HepG2 (cell line): Measurements from ENCODE around the gene BANP. TPM values are rescaled to one million over a fixed set of nuclear protein-coding genes. Genes with fewer than 3 reads are reported as not detected.

ENCODE experiments used
- ATAC-seq: fragments of 200-7000 bp; cut with Tn5 transposase; 3 replicates; pipeline ENCODE4 v1.9.1; 2020; ENCODE audit warnings: mild to moderate bottlenecking, moderate library complexity
- BruUV-seq: library from RNA; stranded (reverse); fragments of 400-500 nt; replicated peaks from 2 replicates; lab custom pipeline; 2021; lab: Mats Ljungman, UMichigan
- CTCF ChIA-PET: fragments of 300-600 bp; formaldehyde crosslinking; extraction: SDS; loops from one replicate; lab custom pipeline; 2021; ENCODE audit warnings: low total read pairs, inconsistent platforms, low intra/inter-chr PET ratio; lab: Yijun Ruan, JAX
- POLR2A ChIA-PET: fragments of 350-600 bp; sonication (Branson Sonifier 250); formaldehyde crosslinking; loops from one replicate; lab custom pipeline; 2020; ENCODE audit warnings: antibody characterized with exemption, inconsistent platforms; lab: Yijun Ruan, JAX
- DNase-seq: peaks from one replicate; pipeline ENCODE4 v3.0.0-alpha.2; 2015; ENCODE audit warnings: low spot score
- FAIRE-seq: peaks from 3 replicates; lab custom pipeline; 2011; peaks lifted over from hg19 to GRCh38; lab: Jason Lieb, UNC
- H2AFZ ChIP-seq: one replicate; pipeline ENCODE4 v1.6.1; 2011; ENCODE audit warnings: low read length, inconsistent platforms
- H3K27ac ChIP-seq: fragments of 300-600 bp; 3 replicates; pipeline ENCODE4 v1.8.0; 2011; ENCODE audit warnings: mixed run types, mild to moderate bottlenecking, mixed read lengths, low read length, inconsistent platforms; ENCODE audit not compliant: insufficient read depth; ENCODE audit errors: extremely low read length
- H3K27me3 ChIP-seq, 2 experiments: fragments of 200-600 bp in 1 of 2; 2 replicates in 1 of 2; 3 replicates in 1 of 2; pipeline versions ENCODE4 v1.6.0 to v1.8.0; 2011; ENCODE audit warnings: low read length in 2 of 2, mild to moderate bottlenecking in 2 of 2, moderate library complexity in 2 of 2, inconsistent platforms in 1 of 2; ENCODE audit not compliant: insufficient read depth in 2 of 2, control insufficient read depth in 1 of 2
- H3K36me3 ChIP-seq, 2 experiments: fragments of 200-600 bp in 1 of 2; replicated peaks in 1 of 2; 2 replicates in 1 of 2; 3 replicates in 1 of 2; pipeline versions ENCODE4 v1.5.1 to v1.8.0; 2011; ENCODE audit warnings: low read length in 2 of 2, inconsistent platforms in 1 of 2; ENCODE audit not compliant: insufficient read depth in 2 of 2, control insufficient read depth in 1 of 2
- H3K4me1 ChIP-seq: 2 replicates; pipeline ENCODE4 v1.5.1; 2012; ENCODE audit warnings: low read length, inconsistent platforms; ENCODE audit not compliant: insufficient read depth
- H3K4me2 ChIP-seq: 2 replicates; pipeline ENCODE4 v1.6.0; 2011; ENCODE audit warnings: low read depth, low read length, inconsistent platforms
- H3K4me3 ChIP-seq, 3 experiments: fragments of 200-600 bp in 1 of 3; sonication (generic), shearing (Covaris generic) in 1 of 3; replicated peaks in 1 of 3; 2 replicates each; pipeline ENCODE4 v1.5.1; 2011 to 2016; ENCODE audit warnings: low read length in 3 of 3, inconsistent platforms in 2 of 3, low read depth in 2 of 3, mild to moderate bottlenecking in 2 of 3, control low read depth in 1 of 3, mixed read lengths in 1 of 3; ENCODE audit not compliant: insufficient read depth in 1 of 3
- H3K79me2 ChIP-seq: one replicate; pipeline ENCODE4 v1.6.1; 2011; ENCODE audit warnings: low read length, inconsistent platforms; ENCODE audit not compliant: insufficient read depth
- H3K9ac ChIP-seq: 2 replicates; pipeline ENCODE4 v1.6.0; 2011; ENCODE audit warnings: mild to moderate bottlenecking, low read depth, low read length, inconsistent platforms; ENCODE audit not compliant: insufficient read depth
- H3K9me3 ChIP-seq: 2 replicates; pipeline ENCODE4 v1.5.1; 2012; ENCODE audit warnings: mild to moderate bottlenecking, low read length
- H4K20me1 ChIP-seq: 2 replicates; pipeline ENCODE4 v1.6.0; 2011; ENCODE audit warnings: inconsistent platforms, mild to moderate bottlenecking, low read length, moderate library complexity; ENCODE audit not compliant: insufficient read depth
- GTF3A ChIP-seq: sonication (generic); formaldehyde crosslinking; conservative IDR thresholded peaks from 2 replicates; pipeline ENCODE4 v1.4.0; 2020; ENCODE audit warnings: mild to moderate bottlenecking, missing genetic modification reagents
- HNF4G ChIP-seq, 2 experiments: sonication (generic) in 1 of 2; formaldehyde crosslinking in 1 of 2; IDR thresholded peaks; 2 replicates each; pipeline versions ENCODE4 v1.4.0 to v1.6.1; 2011 to 2020; ENCODE audit warnings: borderline replicate concordance in 2 of 2, low read depth in 2 of 2, mild to moderate bottlenecking in 2 of 2, low read length in 1 of 2, missing genetic modification reagents in 1 of 2, moderate library complexity in 1 of 2
- HNRNPL ChIP-seq: fragments of 200-400 bp; formaldehyde crosslinking; IDR thresholded peaks from 2 replicates; pipeline ENCODE4 v1.6.1; 2017; ENCODE audit warnings: mild to moderate bottlenecking, low read depth, low read length
- LCORL ChIP-seq, 2 experiments: fragments of 450-650 bp in 1 of 2; sonication (generic) in 1 of 2; formaldehyde crosslinking in 1 of 2; IDR thresholded peaks; 2 replicates each; pipeline versions ENCODE4 v1.5.0 to v1.6.1; 2017 to 2020; ENCODE audit warnings: antibody characterized with exemption in 1 of 2, missing genetic modification reagents in 1 of 2
- NONO ChIP-seq, 2 experiments: fragments of 450-650 bp in 1 of 2; sonication (generic) in 1 of 2; formaldehyde crosslinking in 1 of 2; IDR thresholded peaks in 1 of 2; conservative IDR thresholded peaks in 1 of 2; 2 replicates each; pipeline versions ENCODE4 v1.6.1 to v1.8.0; 2017 to 2022; ENCODE audit warnings: mild to moderate bottlenecking in 1 of 2, missing genetic modification reagents in 1 of 2, moderate library complexity in 1 of 2
- NR2F6 ChIP-seq, 2 experiments: IDR thresholded peaks; 2 replicates each; pipeline ENCODE4 v1.6.1; 2016; ENCODE audit warnings: antibody characterized with exemption in 1 of 2, mild to moderate bottlenecking in 1 of 2
- SSRP1 ChIP-seq: IDR thresholded peaks from 2 replicates; pipeline ENCODE4 v1.6.1; 2016; ENCODE audit warnings: control low read depth
- TRAFD1 ChIP-seq: sonication (generic); formaldehyde crosslinking; IDR thresholded peaks from 2 replicates; pipeline ENCODE4 v1.5.1; 2020; ENCODE audit warnings: missing genetic modification reagents, mild to moderate bottlenecking, borderline replicate concordance
- ZBTB33 ChIP-seq: sonication (generic); formaldehyde crosslinking; IDR thresholded peaks from 2 replicates; pipeline ENCODE4 v1.4.0; 2020; ENCODE audit warnings: missing genetic modification reagents
- WGBS: methylation state at CpG from one replicate; pipeline ENCODE4 v1.1.6; 2017; ENCODE audit warnings: low lambda C conversion rate; 5-methylcytosine and 5-hydroxymethylcytosine counted together
- in situ Hi-C: cut with HindIII; loops from 2 replicates; pipeline ENCODE4 v1.10.0; 2017; ENCODE audit warnings: low pct_unique_long_range_greater_than_20kb; ENCODE audit not compliant: extremely low pct_ligation_motif_present
- intact Hi-C: fragments of 100-400 bp; cut with micrococcal nuclease; formaldehyde crosslinking; loops from one replicate; pipeline ENCODE4 v1.10.0; 2022; ENCODE audit not compliant: unreplicated experiment
- polyA plus RNA-seq, 8 experiments: library from polyadenylated mRNA; depleted of rRNA in 3 of 8; stranded (reverse) in 7 of 8; unstranded in 1 of 8; fragments of >200 nt; fragmentation: Illumina TruSeq in 4 of 8; extraction: Trizol in 4 of 8; gene quantifications; 2 replicates each; pipeline versions ENCODE4 v1.2.1 to v1.2.3, GENCODE V29; 2011 to 2016; ENCODE audit warnings: low read depth in 4 of 8, missing spikeins in 1 of 8, mixed read lengths in 1 of 8; ENCODE audit not compliant: insufficient read depth in 1 of 8
- total RNA-seq, 5 experiments: library from RNA; depleted of rRNA; stranded (reverse); fragments of >200 nt; fragmentation: Illumina TruSeq; extraction: Trizol; gene quantifications; 2 replicates each; pipeline ENCODE4 v1.2.3, GENCODE V29; 2016; ENCODE audit warnings: low read depth in 1 of 5
- TF ChIP-seq, protein P1 (sequence below): sonication (generic); formaldehyde crosslinking; IDR thresholded peaks from 2 replicates; pipeline ENCODE4 v1.5.1; 2020; ENCODE audit warnings: missing genetic modification reagents, mild to moderate bottlenecking, borderline replicate concordance
- TF ChIP-seq, protein P2 (sequence below): sonication (generic); formaldehyde crosslinking; IDR thresholded peaks from 2 replicates; pipeline ENCODE4 v1.8.1; 2023; ENCODE audit warnings: mild to moderate bottlenecking, missing genetic modification reagents
- TF ChIP-seq, protein P3 (sequence below): IDR thresholded peaks from 2 replicates; pipeline ENCODE4 v1.6.1; 2016; ENCODE audit warnings: mild to moderate bottlenecking, missing biosample characterization, missing genetic modification reagents

The BANP gene
- total and polyA plus RNA-seq, 2 of the 13 experiments (the other 11 are each of a cell fraction or from before 2014, with no cell fraction given) = 20.2 to 23.8 TPM

DNA sequence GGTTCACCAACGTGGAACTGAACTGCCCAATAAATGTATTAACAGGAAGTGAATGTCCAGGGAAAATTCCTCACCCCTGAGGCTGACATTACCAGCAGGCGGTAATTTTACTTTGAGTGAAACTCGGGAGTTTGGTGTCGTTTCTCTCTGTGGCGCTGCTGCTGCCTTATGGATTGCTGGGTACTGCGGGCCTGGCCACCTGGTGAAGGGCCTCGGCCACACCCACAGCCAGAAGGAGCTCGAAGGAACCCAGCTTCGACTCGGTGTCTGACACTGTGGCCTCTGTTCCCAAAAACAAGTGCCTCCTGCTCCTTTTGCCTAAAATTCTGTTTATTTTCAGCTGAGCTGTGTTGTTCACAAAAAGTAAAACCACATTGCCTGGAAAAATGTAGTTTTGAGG, 115.0 kb downstream of the BANP start (continued):
- TF ChIP-seq TRAFD1 = no peak
- TF ChIP-seq, protein P1, sequence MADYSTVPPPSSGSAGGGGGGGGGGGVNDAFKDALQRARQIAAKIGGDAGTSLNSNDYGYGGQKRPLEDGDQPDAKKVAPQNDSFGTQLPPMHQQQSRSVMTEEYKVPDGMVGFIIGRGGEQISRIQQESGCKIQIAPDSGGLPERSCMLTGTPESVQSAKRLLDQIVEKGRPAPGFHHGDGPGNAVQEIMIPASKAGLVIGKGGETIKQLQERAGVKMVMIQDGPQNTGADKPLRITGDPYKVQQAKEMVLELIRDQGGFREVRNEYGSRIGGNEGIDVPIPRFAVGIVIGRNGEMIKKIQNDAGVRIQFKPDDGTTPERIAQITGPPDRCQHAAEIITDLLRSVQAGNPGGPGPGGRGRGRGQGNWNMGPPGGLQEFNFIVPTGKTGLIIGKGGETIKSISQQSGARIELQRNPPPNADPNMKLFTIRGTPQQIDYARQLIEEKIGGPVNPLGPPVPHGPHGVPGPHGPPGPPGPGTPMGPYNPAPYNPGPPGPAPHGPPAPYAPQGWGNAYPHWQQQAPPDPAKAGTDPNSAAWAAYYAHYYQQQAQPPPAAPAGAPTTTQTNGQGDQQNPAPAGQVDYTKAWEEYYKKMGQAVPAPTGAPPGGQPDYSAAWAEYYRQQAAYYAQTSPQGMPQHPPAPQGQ (CRISPR knock-in tag) = no peak
- no peak for TF ChIP-seq NONO (IDR thresholded peaks at IDR 0.05)
- TF ChIP-seq NONO (CRISPR knock-in tag; conservative IDR thresholded peaks at IDR 0.05) = no peak
- TF ChIP-seq, protein P2, sequence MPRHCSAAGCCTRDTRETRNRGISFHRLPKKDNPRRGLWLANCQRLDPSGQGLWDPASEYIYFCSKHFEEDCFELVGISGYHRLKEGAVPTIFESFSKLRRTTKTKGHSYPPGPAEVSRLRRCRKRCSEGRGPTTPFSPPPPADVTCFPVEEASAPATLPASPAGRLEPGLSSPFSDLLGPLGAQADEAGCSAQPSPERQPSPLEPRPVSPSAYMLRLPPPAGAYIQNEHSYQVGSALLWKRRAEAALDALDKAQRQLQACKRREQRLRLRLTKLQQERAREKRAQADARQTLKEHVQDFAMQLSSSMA (CRISPR knock-in tag) = no peak
- TF ChIP-seq, all 625 proteins: peak for 0

- in situ Hi-C loops = no loop called here
- Histone ChIP-seq H3K36me3 (peaks cover 11 to 30% of the 10 kb centered on the region in 2 experiments; a peak in 3 of 5 replicates), H3K4me3 (no peak overlapping the region), H3K9ac (no peak overlapping the region), H3K9me3 (no peaks in the 10 kb centered on the region), H3K27ac (no peak overlapping the region), H3K27me3 (no peaks in the 10 kb centered on the region), H2AFZ (no peak overlapping the region), H3K4me1 (no peaks in the 10 kb centered on the region), H4K20me1 (no peaks in the 10 kb centered on the region), H3K79me2 (no peaks in the 10 kb centered on the region), H3K4me2 (no peak overlapping the region)
- 92% methylated on average over 22 of the region's 29 CpGs for WGBS
- intact Hi-C loops = no loop called here
- CTCF ChIA-PET = no interaction called here
- POLR2A ChIA-PET = no interaction called here
- TF ChIP-seq NR2F6 (IDR thresholded peaks at IDR 0.05) = peak; percentile 53; the same call in 1 of the 2 replicates
- TF ChIP-seq NR2F6 (CRISPR knock-in tag; IDR thresholded peaks at IDR 0.05) = no peak
- TF ChIP-seq SSRP1 (CRISPR knock-in tag) = no peak
- TF ChIP-seq HNRNPL = 0 out of 2 replicates have a peak, but pooled peaks have one; percentile 46
- TF ChIP-seq HNF4G (IDR thresholded peaks at IDR 0.05; ENCODE audit: borderline replicate concordance, low read depth, low read length) = peak; percentile 43; the same call in 1 of the 2 replicates
- TF ChIP-seq HNF4G (CRISPR knock-in tag; IDR thresholded peaks at IDR 0.05; ENCODE audit: borderline replicate concordance, low read depth) = no peak
- no peak for TF ChIP-seq LCORL (IDR thresholded peaks at IDR 0.05)
- no peak for TF ChIP-seq LCORL (CRISPR knock-in tag; IDR thresholded peaks at IDR 0.05)
- TF ChIP-seq GTF3A (CRISPR knock-in tag) = no peak
- TF ChIP-seq, protein P3, sequence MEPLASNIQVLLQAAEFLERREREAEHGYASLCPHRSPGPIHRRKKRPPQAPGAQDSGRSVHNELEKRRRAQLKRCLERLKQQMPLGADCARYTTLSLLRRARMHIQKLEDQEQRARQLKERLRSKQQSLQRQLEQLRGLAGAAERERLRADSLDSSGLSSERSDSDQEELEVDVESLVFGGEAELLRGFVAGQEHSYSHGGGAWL (CRISPR knock-in tag) = no peak
- peak; percentile 80 for TF ChIP-seq ZBTB33 (CRISPR knock-in tag)
- no peak for ATAC-seq
- no peak for DNase-seq
- no TSS peak for BruUV-seq
- no peak for FAIRE-seq
These were observed 115.7 kb downstream of the BANP start for GRCh38 chr16:88066680-88067529.
